MM.1S (cell line): ENCODE results near the gene EOLA1.
"Not testable (repeated sequence)": the region's sequence is repeated elsewhere in the genome, so short reads cannot be mapped to it uniquely, and the experiment has no call there.

ENCODE experiments used
- DNase-seq: peaks from one replicate; pipeline ENCODE4 v3.0.0-alpha.2; 2015
- H2AFZ ChIP-seq: fragments of 300-600 bp; sonication (generic); 2 replicates; pipeline ENCODE4 v1.6.0; 2016; ENCODE audit warnings: antibody characterized with exemption, low read length
- H3F3A ChIP-seq: fragments of 300-600 bp; sonication (generic); 2 replicates; pipeline ENCODE4 v1.6.1; 2016; ENCODE audit warnings: mild to moderate bottlenecking, antibody characterized with exemption, low read length, moderate library complexity, mixed read lengths; ENCODE audit not compliant: insufficient read depth
- H3K27ac ChIP-seq: fragments of 300-600 bp; sonication (generic); 2 replicates; pipeline ENCODE4 v1.5.1; 2016; ENCODE audit warnings: mild to moderate bottlenecking, low read length
- H3K27me3 ChIP-seq: fragments of 300-600 bp; sonication (generic); replicated peaks from 2 replicates; pipeline ENCODE4 v1.6.0; 2016; ENCODE audit warnings: low read length; ENCODE audit not compliant: insufficient read depth
- H3K36me3 ChIP-seq: fragments of 300-600 bp; sonication (generic); replicated peaks from 2 replicates; pipeline ENCODE4 v1.6.1; 2016; ENCODE audit warnings: mild to moderate bottlenecking, low read length, mixed read lengths; ENCODE audit not compliant: insufficient read depth
- H3K4me1 ChIP-seq: fragments of 300-600 bp; sonication (generic); 2 replicates; pipeline ENCODE4 v1.6.1; 2016; ENCODE audit warnings: low read length, mixed read lengths
- H3K4me2 ChIP-seq: fragments of 300-600 bp; sonication (generic); 2 replicates; pipeline ENCODE4 v1.6.0; 2016; ENCODE audit warnings: low read depth, low read length
- H3K4me3 ChIP-seq: fragments of 300-600 bp; sonication (generic); 2 replicates; pipeline ENCODE4 v1.5.1; 2016; ENCODE audit warnings: low read length, mixed read lengths
- H3K79me2 ChIP-seq: fragments of 300-600 bp; sonication (generic); 2 replicates; pipeline ENCODE4 v1.6.1; 2016; ENCODE audit warnings: mixed run types, low read length, mixed read lengths
- H3K9ac ChIP-seq: fragments of 300-600 bp; sonication (generic); 2 replicates; pipeline ENCODE4 v1.6.1; 2016; ENCODE audit warnings: low read length, mixed read lengths
- H3K9me2 ChIP-seq: fragments of 300-600 bp; sonication (generic); replicated peaks from 2 replicates; pipeline ENCODE4 v1.6.1; 2016; ENCODE audit warnings: mild to moderate bottlenecking, low read length, mixed read lengths; ENCODE audit not compliant: insufficient read depth
- H3K9me3 ChIP-seq: fragments of 300-600 bp; sonication (generic); replicated peaks from 2 replicates; pipeline ENCODE4 v1.6.1; 2016; ENCODE audit warnings: mild to moderate bottlenecking, low read length, mixed read lengths; ENCODE audit not compliant: insufficient read depth
- H4K20me1 ChIP-seq: fragments of 300-600 bp; sonication (generic); 2 replicates; pipeline ENCODE4 v1.6.1; 2016; ENCODE audit warnings: mild to moderate bottlenecking, low read length, moderate library complexity, mixed read lengths; ENCODE audit not compliant: insufficient read depth
- CTCF ChIP-seq: fragments of 300-600 bp; sonication (generic); IDR thresholded peaks from 2 replicates; pipeline ENCODE4 v1.5.1; 2016; ENCODE audit warnings: antibody characterized with exemption, low read length, mixed read lengths
- EZH2 ChIP-seq: fragments of 300-600 bp; sonication (generic); optimal IDR thresholded peaks from 2 replicates; pipeline ENCODE3; 2017; ENCODE audit warnings: low read depth, mild to moderate bottlenecking, antibody characterized with exemption, low read length, mixed read lengths
- EZH2phosphoT487 ChIP-seq: fragments of 300-600 bp; sonication (generic); IDR thresholded peaks from 2 replicates; pipeline ENCODE4 v1.6.1; 2018; ENCODE audit warnings: antibody characterized with exemption, low read length

The EOLA1 gene

GRCh38 chrX:149525903-149526302, 14.9 kb upstream of the EOLA1 start:
- not testable (repeated sequence) for H3K4me3 ChIP-seq, H3K36me3 ChIP-seq, H3K79me2 ChIP-seq, H4K20me1 ChIP-seq, H3K27me3 ChIP-seq, H3F3A ChIP-seq, H2AFZ ChIP-seq, H3K9me3 ChIP-seq, H3K9me2 ChIP-seq, H3K4me1 ChIP-seq
- peak overlapping the region; percentile 19; the same call in 1 of the 2 replicates for H3K4me2 ChIP-seq
- H3K9ac ChIP-seq: peak overlapping the region; percentile 64; the same call in 1 of the 2 replicates
- DNase-seq: peak; percentile 79
- peak overlapping the region; percentile 87 for H3K27ac ChIP-seq

GRCh38 chrX:149526318-149527033, 14.3 kb upstream of the EOLA1 start:
- not testable (repeated sequence) for H2AFZ ChIP-seq, H3K9me3 ChIP-seq, H3K27me3 ChIP-seq, DNase-seq, H3K36me3 ChIP-seq, H3K4me1 ChIP-seq, H3K4me3 ChIP-seq, H3F3A ChIP-seq, H3K79me2 ChIP-seq, H4K20me1 ChIP-seq, H3K9me2 ChIP-seq
- peak overlapping the region; percentile 64; the same call in 1 of the 2 replicates for H3K9ac ChIP-seq
- peak overlapping the region; percentile 19; the same call in 1 of the 2 replicates for H3K4me2 ChIP-seq
- peak overlapping the region; percentile 87 for H3K27ac ChIP-seq

DNA sequence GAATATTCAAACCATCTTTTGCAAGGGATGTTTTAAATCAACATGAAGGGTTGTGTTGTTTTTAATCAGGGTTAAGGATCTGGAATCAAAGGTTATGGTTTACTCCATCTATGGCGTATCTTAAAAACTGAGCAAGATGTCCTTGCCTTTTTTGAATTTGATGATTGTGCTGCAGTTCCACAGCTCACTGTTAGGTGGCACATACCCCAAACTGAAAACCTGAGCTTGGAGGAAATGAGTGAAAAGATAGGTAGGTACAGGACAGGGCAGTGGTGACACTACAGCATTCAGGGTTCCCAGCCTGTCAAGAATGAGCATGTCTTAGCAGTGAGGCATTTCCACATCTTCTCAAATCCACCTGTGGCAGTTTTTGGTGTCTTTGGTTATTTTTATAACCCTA, 13.1 kb upstream of the EOLA1 start:
- Histone ChIP-seq H3F3A (no peaks in the 10 kb centered on the region), H4K20me1 (no peaks in the 10 kb centered on the region), H3K4me2 (no peak overlapping the region), H3K4me3 (no peak overlapping the region), H3K27me3 (no peaks in the 10 kb centered on the region), H3K9me3 (no peaks in the 10 kb centered on the region), H3K9ac (no peak overlapping the region), H3K27ac (no peak overlapping the region), H3K79me2 (no peaks in the 10 kb centered on the region), H3K36me3 (no peaks in the 10 kb centered on the region), H2AFZ (no peak overlapping the region), H3K4me1 (peaks cover 5% of the 10 kb centered on the region), H3K9me2 (no peaks in the 10 kb centered on the region)
- DNase-seq: peak; percentile 34
- TF ChIP-seq CTCF (peak; percentile 45), EZH2 (no peak), EZH2phosphoT487 (no peak)

GRCh38 chrX:149528381-149528780, 12.4 kb upstream of the EOLA1 start:
- H3F3A ChIP-seq: no peaks in the 10 kb centered on the region
- H3K4me3 ChIP-seq: no peak overlapping the region
- no peak for DNase-seq
- H3K9me3 ChIP-seq: no peaks in the 10 kb centered on the region
- H3K79me2 ChIP-seq: no peaks in the 10 kb centered on the region
- H3K4me1 ChIP-seq: peaks cover 5% of the 10 kb centered on the region
- H3K36me3 ChIP-seq: no peaks in the 10 kb centered on the region
- no peaks in the 10 kb centered on the region for H3K27me3 ChIP-seq
- no peak for TF ChIP-seq CTCF
- no peak overlapping the region for H2AFZ ChIP-seq
- H3K9me2 ChIP-seq: no peaks in the 10 kb centered on the region
- no peak overlapping the region for H3K9ac ChIP-seq
- no peak overlapping the region for H3K4me2 ChIP-seq
- no peaks in the 10 kb centered on the region for H4K20me1 ChIP-seq
- H3K27ac ChIP-seq: no peak overlapping the region
